GM12878 (cell line): ENCODE data around the gene KIFBP. TPM values are rescaled to one million over a fixed set of nuclear protein-coding genes. Genes with fewer than 3 reads are reported as not detected.

ENCODE experiments used
- EP300 ChIP-seq, 2 experiments: fragments of 150-350 bp in 1 of 2; IDR thresholded peaks; 2 replicates each; pipeline ENCODE4 v1.6.1; 2011 to 2012; ENCODE audit warnings: low read depth in 2 of 2, low read length in 2 of 2, borderline replicate concordance in 1 of 2, improper control_type of control experiment in 1 of 2, inconsistent platforms in 1 of 2; ENCODE audit not compliant: control insufficient read depth in 1 of 2
- ESRRA ChIP-seq: IDR thresholded peaks from 2 replicates; pipeline ENCODE4 v1.6.1; 2012; ENCODE audit warnings: mild to moderate bottlenecking, low read length, improper control_type of control experiment
- GATAD2B ChIP-seq: fragments of 450-650 bp; conservative IDR thresholded peaks from 2 replicates; pipeline ENCODE4 v1.6.1; 2017; ENCODE audit warnings: low read depth, mild to moderate bottlenecking, moderate library complexity
- IKZF1 ChIP-seq: fragments of 450-650 bp; conservative IDR thresholded peaks from 2 replicates; pipeline ENCODE4 v1.6.1; 2017; ENCODE audit warnings: antibody characterized with exemption, mild to moderate bottlenecking
- IRF4 ChIP-seq: IDR thresholded peaks from 2 replicates; pipeline ENCODE4 v1.6.1; 2011; ENCODE audit warnings: low read depth, low read length
- MEF2B ChIP-seq: fragments of 450-650 bp; IDR thresholded peaks from 2 replicates; pipeline ENCODE4 v1.6.1; 2018; ENCODE audit warnings: mild to moderate bottlenecking, moderate library complexity; ENCODE audit not compliant: partially characterized antibody, poor library complexity, severe bottlenecking
- MTA3 ChIP-seq: IDR thresholded peaks from 2 replicates; pipeline ENCODE4 v1.6.1; 2012; ENCODE audit warnings: low read length, inconsistent platforms, borderline replicate concordance
- PRDM15 ChIP-seq: fragments of 450-650 bp; formaldehyde crosslinking; IDR thresholded peaks from 2 replicates; pipeline ENCODE4 v1.4.0; 2020; ENCODE audit warnings: mild to moderate bottlenecking, moderate library complexity
- RELB ChIP-seq: fragments of 450-650 bp; IDR thresholded peaks from 2 replicates; pipeline ENCODE4 v1.6.1; 2017; ENCODE audit warnings: low read depth, mild to moderate bottlenecking, moderate library complexity
- RUNX3 ChIP-seq: IDR thresholded peaks from 2 replicates; pipeline ENCODE4 v1.6.1; 2012; ENCODE audit warnings: low read length, inconsistent platforms
- SPI1 ChIP-seq: IDR thresholded peaks from 2 replicates; pipeline ENCODE4 v1.6.1; 2011; ENCODE audit warnings: low read depth, mild to moderate bottlenecking, low read length, moderate library complexity, borderline replicate concordance; ENCODE audit not compliant: insufficient read depth
- YY1 ChIP-seq: IDR thresholded peaks from 2 replicates; pipeline ENCODE4 v1.6.1; 2011; ENCODE audit warnings: low read depth, mild to moderate bottlenecking, low read length
- ZBED1 ChIP-seq: IDR thresholded peaks from 2 replicates; pipeline ENCODE4 v1.6.1; 2016; ENCODE audit warnings: borderline replicate concordance
- ZNF217 ChIP-seq: fragments of 450-650 bp; IDR thresholded peaks from 2 replicates; pipeline ENCODE4 v1.6.1; 2017; ENCODE audit warnings: antibody characterized with exemption, mild to moderate bottlenecking
- ZNF24 ChIP-seq: fragments of 450-650 bp; IDR thresholded peaks from 2 replicates; pipeline ENCODE4 v1.6.1; 2017; ENCODE audit warnings: antibody characterized with exemption, mild to moderate bottlenecking
- ZNF592 ChIP-seq: fragments of 450-650 bp; IDR thresholded peaks from 2 replicates; pipeline ENCODE4 v1.6.1; 2017; ENCODE audit warnings: mild to moderate bottlenecking, moderate library complexity
- ZNF687 ChIP-seq: fragments of 450-650 bp; IDR thresholded peaks from 2 replicates; pipeline ENCODE4 v1.6.1; 2017; ENCODE audit warnings: mild to moderate bottlenecking, moderate library complexity
- polyA plus RNA-seq, 11 experiments: library from polyadenylated mRNA; depleted of rRNA in 4 of 11; unstranded in 6 of 11; stranded (reverse) in 5 of 11; fragments of >200 nt; fragmentation: Nextera tagmentation in 4 of 11; fragmentation: Illumina TruSeq in 1 of 11; extraction: Ambion mirVana in 4 of 11; extraction: Trizol in 1 of 11; gene quantifications; 1 replicate in 1 of 11; 2 replicates in 10 of 11; pipeline versions ENCODE4 v1.2.1 to v1.2.3, GENCODE V29; 2011 to 2016; ENCODE audit warnings: inconsistent platforms in 2 of 11, missing spikeins in 2 of 11, low read depth in 1 of 11
- total RNA-seq, 4 experiments: library from RNA; depleted of rRNA in 3 of 4; stranded (reverse); fragments of >200 nt in 3 of 4; fragmentation: Illumina TruSeq in 1 of 4; extraction: Trizol in 1 of 4; gene quantifications; 2 replicates each; pipeline versions ENCODE4 v1.2.1 to v1.2.3, GENCODE V29; 2013 to 2021

KIFBP gene
- total and polyA plus RNA-seq, 10 of the 15 experiments (the other 5 are each of a cell fraction or from before 2014, with no cell fraction given), result 8.6 to 29.5 (median 18.7) TPM

GRCh38 chr10:69056129-69056528, 67.5 kb downstream of the KIFBP start (continued):
- peak; percentile 24; the same call in 1 of the 2 replicates for TF ChIP-seq ZNF592
- peak; percentile 81 for TF ChIP-seq SPI1
- no peak for TF ChIP-seq MTA3
- no peak for TF ChIP-seq ZNF24
- TF ChIP-seq IRF4, result 0 out of 2 replicates have a peak, but pooled peaks have one; percentile 30
- TF ChIP-seq RUNX3, result peak; percentile 53; the same call in 1 of the 2 replicates
- no peak for TF ChIP-seq ZBED1
- peak; percentile 85 for TF ChIP-seq IKZF1
- peak; percentile 86 for TF ChIP-seq ZNF687
- TF ChIP-seq ESRRA, result 0 out of 2 replicates have a peak, but pooled peaks have one; percentile 53
- TF ChIP-seq RELB, result no peak
- 0 out of 2 replicates have a peak, but pooled peaks have one; percentile 31 for TF ChIP-seq ZNF217
- TF ChIP-seq YY1, result no peak
- peak; percentile 74; the same call in 1 of the 2 replicates for TF ChIP-seq GATAD2B
- peak; percentile 34 for TF ChIP-seq MEF2B
- no peak for TF ChIP-seq PRDM15 (CRISPR knock-in tag)
- TF ChIP-seq EP300 (IDR thresholded peaks at IDR 0.05; ENCODE audit: borderline replicate concordance in 1 of 2, control insufficient read depth in 1 of 2, low read depth in 2 of 2, low read length in 2 of 2), result peak; percentile 34 to 52; a peak in 2 of 4 replicates
